A549 (cell line): ENCODE measurements around the gene HBQ1. TPM values are rescaled to one million over a fixed set of nuclear protein-coding genes. Genes with fewer than 3 reads are reported as not detected.

Source experiments
- ATAC-seq, 2 experiments: fragments of 200-7000 bp in 1 of 2; fragments of >200 bp in 1 of 2; cut with Nextera tagmentation in 1 of 2; cut with Tn5 transposase in 1 of 2; 3 replicates each; pipeline versions ENCODE4 v1.8.0 to v1.9.1; 2018 to 2020; ENCODE audit warnings: mild to moderate bottlenecking in 1 of 2, moderate library complexity in 1 of 2
- CTCF ChIA-PET: fragments of 300-600 bp; sonication (Branson Sonifier 250); formaldehyde crosslinking; extraction: SDS; loops from one replicate; lab custom pipeline; 2021; ENCODE audit warnings: antibody characterized with exemption, inconsistent platforms; lab: Yijun Ruan, JAX
- POLR2A ChIA-PET: fragments of 350-600 bp; formaldehyde crosslinking; extraction: SDS; loops from one replicate; lab custom pipeline; 2021; ENCODE audit warnings: antibody characterized with exemption, inconsistent platforms; lab: Yijun Ruan, JAX
- DNase-seq, 2 experiments: peaks; one replicate each; pipeline versions ENCODE4 v3.0.0 to v3.0.0-alpha.2; 2011 to 2016; ENCODE audit warnings: low read depth in 1 of 2, low spot score in 1 of 2
- FAIRE-seq: peaks from 2 replicates; lab custom pipeline; 2011; peaks lifted over from hg19 to GRCh38; lab: Jason Lieb, UNC
- H3K27ac ChIP-seq, 2 experiments: fragments of >200 bp; sonication (Bioruptor Twin); formaldehyde crosslinking; 3 replicates each; pipeline ENCODE4 v1.5.1; 2016 to 2017
- H3K4me1 ChIP-seq: fragments of >200 bp; sonication (Bioruptor Twin); formaldehyde crosslinking; 3 replicates; pipeline ENCODE4 v1.6.1; 2016
- H3K4me2 ChIP-seq: fragments of >200 bp; sonication (Bioruptor Twin); formaldehyde crosslinking; 3 replicates; pipeline ENCODE4 v1.6.1; 2016
- H3K4me3 ChIP-seq: fragments of >200 bp; sonication (Bioruptor Twin); formaldehyde crosslinking; 3 replicates; pipeline ENCODE4 v1.5.1; 2016
- H3K9me3 ChIP-seq: fragments of >200 bp; sonication (Bioruptor Twin); formaldehyde crosslinking; 3 replicates; pipeline ENCODE4 v1.6.1; 2016
- CBX8 ChIP-seq: fragments of 200-600 bp; sonication (generic); IDR thresholded peaks from 2 replicates; pipeline ENCODE4 v1.6.1; 2016
- CHD4 ChIP-seq: fragments of 200-600 bp; sonication (generic); IDR thresholded peaks from 2 replicates; pipeline ENCODE4 v1.6.1; 2016; ENCODE audit warnings: antibody characterized with exemption, mild to moderate bottlenecking, borderline replicate concordance
- EHMT2 ChIP-seq: fragments of 200-600 bp; sonication (generic); IDR thresholded peaks from 2 replicates; pipeline ENCODE4 v1.6.1; 2016; ENCODE audit warnings: antibody characterized with exemption, low read depth, mild to moderate bottlenecking, moderate library complexity
- ESRRA ChIP-seq: fragments of 150-350 bp; IDR thresholded peaks from 2 replicates; pipeline ENCODE4 v1.6.1; 2014; ENCODE audit warnings: mild to moderate bottlenecking, low read length, borderline replicate concordance
- FOSB ChIP-seq: fragments of 250-450 bp; sonication (Bioruptor Pico); IDR thresholded peaks from 2 replicates; pipeline ENCODE4 v1.5.0; 2020; ENCODE audit warnings: mild to moderate bottlenecking, moderate library complexity
- HDAC2 ChIP-seq: fragments of 200-600 bp; sonication (generic); IDR thresholded peaks from 2 replicates; pipeline ENCODE4 v1.6.1; 2016
- HOXA7 ChIP-seq: fragments of 250-450 bp; sonication (Bioruptor Pico); IDR thresholded peaks from 2 replicates; pipeline ENCODE4 v1.5.0; 2020; ENCODE audit warnings: mild to moderate bottlenecking, moderate library complexity
- KDM5A ChIP-seq: fragments of 200-600 bp; sonication (generic); IDR thresholded peaks from 2 replicates; pipeline ENCODE4 v1.6.1; 2016; ENCODE audit warnings: antibody characterized with exemption, mild to moderate bottlenecking
- MAZ ChIP-seq: fragments of 150-350 bp; IDR thresholded peaks from 2 replicates; pipeline ENCODE4 v1.6.1; 2014; ENCODE audit warnings: antibody characterized with exemption, low read depth, low read length, borderline replicate concordance
- NFE2L2 ChIP-seq: fragments of 150-350 bp; conservative IDR thresholded peaks from 2 replicates; pipeline ENCODE4 v1.6.1; 2014; ENCODE audit warnings: low read length
- RAD21 ChIP-seq, 2 experiments: fragments of >200 bp in 1 of 2; sonication (Bioruptor Twin) in 1 of 2; formaldehyde crosslinking in 1 of 2; IDR thresholded peaks in 1 of 2; conservative IDR thresholded peaks in 1 of 2; 2 replicates in 1 of 2; 3 replicates in 1 of 2; pipeline ENCODE4 v1.6.1; 2012 to 2018; ENCODE audit warnings: inconsistent platforms in 1 of 2
- RARB ChIP-seq: fragments of 250-450 bp; sonication (Bioruptor Pico); IDR thresholded peaks from 2 replicates; pipeline ENCODE4 v1.8.0; 2021; ENCODE audit warnings: mild to moderate bottlenecking, moderate library complexity
- SMC3 ChIP-seq: fragments of >200 bp; sonication (Bioruptor Twin); formaldehyde crosslinking; IDR thresholded peaks from 3 replicates; pipeline ENCODE4 v1.6.1; 2018; ENCODE audit warnings: inconsistent platforms
- SREBF2 ChIP-seq: fragments of 450-650 bp; IDR thresholded peaks from 2 replicates; pipeline ENCODE4 v1.6.1; 2014; ENCODE audit warnings: mild to moderate bottlenecking, moderate library complexity
- TFCP2L1 ChIP-seq: fragments of 250-450 bp; sonication (Bioruptor Pico); IDR thresholded peaks from 2 replicates; pipeline ENCODE4 v1.5.0; 2021; ENCODE audit warnings: mild to moderate bottlenecking
- ZC3H11A ChIP-seq: fragments of 450-650 bp; IDR thresholded peaks from 2 replicates; pipeline ENCODE4 v1.6.1; 2014; ENCODE audit warnings: antibody characterized with exemption, mild to moderate bottlenecking
- ZNF302 ChIP-seq: fragments of 250-450 bp; sonication (Bioruptor Pico); IDR thresholded peaks from 2 replicates; pipeline ENCODE4 v1.9.0; 2021; ENCODE audit warnings: inconsistent platforms, mild to moderate bottlenecking, moderate library complexity
- WGBS: methylation state at CpG from one replicate; pipeline ENCODE4 v1.1.6; 2017; ENCODE audit errors: missing lambda C conversion rate; 5-methylcytosine and 5-hydroxymethylcytosine counted together
- polyA minus RNA-seq: library from RNA; depleted of rRNA, polyadenylated mRNA; stranded (reverse); fragments of >200 nt; gene quantifications from 2 replicates; pipeline ENCODE4 v1.2.3, GENCODE V29; 2011; rRNA and poly(A)+ RNA removed
- polyA plus RNA-seq, 4 experiments: library from polyadenylated mRNA; depleted of rRNA in 3 of 4; stranded (reverse); fragments of >200 nt; fragmentation: RNase III in 1 of 4; extraction: RNeasy Plus Mini Kit Qiagen cat#74134 plus additional on column Dnase treatment in 1 of 4; gene quantifications; 2 replicates in 3 of 4; 3 replicates in 1 of 4; pipeline ENCODE4 v1.2.3, GENCODE V29; 2011 to 2017
- TF ChIP-seq, protein P1 (sequence below): fragments of >200 bp; sonication (Bioruptor Twin); formaldehyde crosslinking; IDR thresholded peaks from 3 replicates; pipeline ENCODE4 v1.5.1; 2016
- TF ChIP-seq, protein P2 (sequence below): fragments of 250-450 bp; sonication (Bioruptor Pico); IDR thresholded peaks from 2 replicates; pipeline ENCODE4 v1.5.0; 2021; ENCODE audit warnings: mild to moderate bottlenecking, moderate library complexity, borderline replicate concordance
- TF ChIP-seq, protein P3 (sequence below): fragments of >200 bp; sonication (Bioruptor Twin); formaldehyde crosslinking; IDR thresholded peaks from 3 replicates; pipeline ENCODE4 v1.6.1; 2016
- TF ChIP-seq, protein P4 (sequence below): fragments of 200-600 bp; sonication (generic); IDR thresholded peaks from 2 replicates; pipeline ENCODE4 v1.6.1; 2016; ENCODE audit warnings: antibody characterized with exemption, mild to moderate bottlenecking, moderate library complexity

The HBQ1 gene
- polyA plus RNA-seq (2011; rRNA removed) (2.0 and 2.3 TPM in 2 replicates), polyA plus RNA-seq (2017; fragmentation: RNase III; extraction: RNeasy Plus Mini Kit Qiagen cat#74134 plus additional on column Dnase treatment) (2.8 to 4.7 TPM (median 3.2 TPM) in 3 replicates), polyA minus RNA-seq (not detected in 2 replicates)
- polyA plus RNA-seq (2012; cell fraction: cytosol; rRNA removed), result 13.0 and 19.4 TPM in 2 replicates
- polyA plus RNA-seq (2012; cell fraction: nucleus; rRNA removed), result 13.2 and 19.5 TPM in 2 replicates

DNA sequence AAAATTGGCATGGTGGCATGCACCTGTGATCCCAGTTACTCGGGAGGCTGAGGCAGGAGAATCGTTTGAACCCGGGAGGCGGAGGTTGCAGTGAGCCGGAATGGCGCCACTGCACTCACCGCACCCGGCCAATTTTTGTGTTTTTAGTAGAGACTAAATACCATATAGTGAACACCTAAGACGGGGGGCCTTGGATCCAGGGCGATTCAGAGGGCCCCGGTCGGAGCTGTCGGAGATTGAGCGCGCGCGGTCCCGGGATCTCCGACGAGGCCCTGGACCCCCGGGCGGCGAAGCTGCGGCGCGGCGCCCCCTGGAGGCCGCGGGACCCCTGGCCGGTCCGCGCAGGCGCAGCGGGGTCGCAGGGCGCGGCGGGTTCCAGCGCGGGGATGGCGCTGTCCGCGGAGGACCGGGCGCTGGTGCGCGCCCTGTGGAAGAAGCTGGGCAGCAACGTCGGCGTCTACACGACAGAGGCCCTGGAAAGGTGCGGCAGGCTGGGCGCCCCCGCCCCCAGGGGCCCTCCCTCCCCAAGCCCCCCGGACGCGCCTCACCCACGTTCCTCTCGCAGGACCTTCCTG, at the start of gene HBQ1:
Gene HBQ1 (plus strand): TSS at position 359 of the 575 bp plus-strand sequence. CDS start 28 bp downstream, at position 387.
- Histone ChIP-seq H3K4me1 (peaks cover 9% of the 10 kb centered on the region; the same call in 1 of the 3 replicates), H3K4me3 (peak within 1 kb of the TSS; percentile 48), H3K4me2 (peak within 1 kb of the TSS; percentile 100), H3K27ac (peak within 1 kb of the TSS; percentile 56 to 82; a peak in 5 of 6 replicates), H3K9me3 (no peaks in the 10 kb centered on the region)
- TF ChIP-seq CBX8, result no peak
- TF ChIP-seq SMC3, result peak; percentile 59
- TF ChIP-seq CHD4, result no peak
- TF ChIP-seq FOSB (CRISPR knock-in tag), result no peak
- TF ChIP-seq, protein P1, sequence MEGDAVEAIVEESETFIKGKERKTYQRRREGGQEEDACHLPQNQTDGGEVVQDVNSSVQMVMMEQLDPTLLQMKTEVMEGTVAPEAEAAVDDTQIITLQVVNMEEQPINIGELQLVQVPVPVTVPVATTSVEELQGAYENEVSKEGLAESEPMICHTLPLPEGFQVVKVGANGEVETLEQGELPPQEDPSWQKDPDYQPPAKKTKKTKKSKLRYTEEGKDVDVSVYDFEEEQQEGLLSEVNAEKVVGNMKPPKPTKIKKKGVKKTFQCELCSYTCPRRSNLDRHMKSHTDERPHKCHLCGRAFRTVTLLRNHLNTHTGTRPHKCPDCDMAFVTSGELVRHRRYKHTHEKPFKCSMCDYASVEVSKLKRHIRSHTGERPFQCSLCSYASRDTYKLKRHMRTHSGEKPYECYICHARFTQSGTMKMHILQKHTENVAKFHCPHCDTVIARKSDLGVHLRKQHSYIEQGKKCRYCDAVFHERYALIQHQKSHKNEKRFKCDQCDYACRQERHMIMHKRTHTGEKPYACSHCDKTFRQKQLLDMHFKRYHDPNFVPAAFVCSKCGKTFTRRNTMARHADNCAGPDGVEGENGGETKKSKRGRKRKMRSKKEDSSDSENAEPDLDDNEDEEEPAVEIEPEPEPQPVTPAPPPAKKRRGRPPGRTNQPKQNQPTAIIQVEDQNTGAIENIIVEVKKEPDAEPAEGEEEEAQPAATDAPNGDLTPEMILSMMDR, result peak; percentile 85
- TF ChIP-seq RAD21 (conservative IDR thresholded peaks at IDR 0.05 in 1 of 2, IDR thresholded peaks at IDR 0.05 in 1 of 2), result peak; percentile 31 to 49; a peak in 2 of 5 replicates
- FAIRE-seq (no peak), ATAC-seq (peak; percentile 37 to 64), DNase-seq (peak; percentile 51 to 73)
- ChIA-PET POLR2A (interaction anchor here (1.0 to 1.6 kb wide), 2 partner anchors 73 to 114 kb away, joined by 4 to 7 read pairs; no protein-coding TSS in a partner anchor), CTCF (interaction anchor here (0.6 to 5.8 kb wide), 49 partner anchors 11 to 191 kb away, joined by 3 to 104 read pairs (median 4); partner anchors contain the start of genes FAM234A, HBM and RHBDF1)
- 14% methylated on average over 24 of the region's 59 CpGs for WGBS

DNA sequence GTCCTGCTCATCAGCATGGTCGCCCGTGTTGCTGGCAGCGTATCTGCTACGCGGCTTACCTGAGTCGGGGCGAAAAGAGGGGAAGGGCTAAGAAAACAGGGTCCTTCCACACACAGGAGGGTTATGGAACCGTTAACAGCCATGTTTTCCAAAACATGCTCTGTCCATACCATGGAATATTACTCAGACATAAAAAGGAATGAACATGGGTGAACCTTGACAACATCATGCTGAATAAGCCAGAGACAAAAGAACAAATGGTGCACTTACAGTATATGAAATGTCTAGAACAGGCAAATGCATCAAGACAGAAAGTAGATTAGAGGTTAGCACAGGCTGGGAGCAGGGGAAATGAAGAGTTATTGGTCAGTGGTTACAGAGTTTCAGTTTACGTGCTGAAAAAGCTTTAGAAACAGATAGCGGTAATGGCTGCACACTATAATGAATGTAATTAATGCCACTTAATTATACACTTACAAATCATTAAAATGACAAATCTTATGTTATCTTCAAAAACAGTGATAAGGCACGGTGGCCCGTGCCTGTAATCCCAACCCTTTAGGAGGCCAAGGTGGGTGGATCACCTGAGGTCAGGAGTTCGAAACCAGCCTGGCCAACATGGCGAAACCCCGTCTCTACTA, 49.6 kb upstream of the HBQ1 start:
- Histone ChIP-seq H3K4me3 (no peak overlapping the region), H3K4me2 (no peak overlapping the region), H3K9me3 (no peaks in the 10 kb centered on the region)
- WGBS, result 94% methylated on average over 15 of the region's 15 CpGs
- POLR2A ChIA-PET, result no interaction called here
- ATAC-seq (no peak), FAIRE-seq (no peak), DNase-seq (no peak)
- no peak for TF ChIP-seq SREBF2
- TF ChIP-seq EHMT2, result no peak
- no peak for TF ChIP-seq MAZ
- no peak for TF ChIP-seq ESRRA
- TF ChIP-seq ZNF302 (CRISPR knock-in tag), result no peak
- no peak for TF ChIP-seq FOSB (CRISPR knock-in tag)
- TF ChIP-seq RARB, result no peak
- TF ChIP-seq, all 56 proteins: peak for 0
- Histone ChIP-seq H3K27ac (no peak overlapping the region), H3K4me1 (no peaks in the 10 kb centered on the region)
- CTCF ChIA-PET, result interaction anchor here (1.3 to 4.9 kb wide), 7 partner anchors 13 to 232 kb away, joined by 3 to 23 read pairs (median 16); partner anchors contain the start of gene HBQ1

DNA sequence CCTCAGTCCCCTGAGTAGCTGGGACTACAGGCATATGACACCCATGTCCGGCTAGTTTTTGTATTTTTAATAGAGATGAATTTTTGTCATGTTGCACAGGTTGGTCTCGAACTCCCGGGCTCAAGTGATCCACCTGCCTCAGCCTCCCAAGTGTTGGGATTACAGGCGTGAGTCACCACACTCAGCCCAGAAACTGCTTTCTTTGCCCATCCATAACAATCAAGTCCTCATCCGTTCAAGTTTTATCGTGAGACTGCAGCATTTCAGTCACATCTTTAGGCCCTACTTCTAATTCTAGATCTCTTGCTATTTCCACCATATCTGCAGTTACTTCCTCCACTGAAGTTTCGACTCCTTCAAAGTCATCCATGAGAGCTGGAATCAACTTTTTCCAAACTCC, 48.1 kb upstream of the HBQ1 start:
- ATAC-seq (no peak), DNase-seq (no peak), FAIRE-seq (no peak)
- Histone ChIP-seq H3K4me2 (no peak overlapping the region), H3K27ac (no peak overlapping the region), H3K4me3 (no peak overlapping the region), H3K4me1 (0 out of 3 replicates have a peak, but pooled peaks cover under 1% of the 10 kb centered on the region), H3K9me3 (no peaks in the 10 kb centered on the region)
- WGBS, result 92% methylated on average over 7 of the region's 7 CpGs
- ChIA-PET POLR2A (no interaction called here), CTCF (interaction anchor here (1.9 to 4.6 kb wide), 5 partner anchors 15 to 49 kb away, joined by 4 to 23 read pairs (median 16); partner anchors contain the start of gene HBQ1)
- no peak for TF ChIP-seq NFE2L2
- TF ChIP-seq KDM5A, result no peak
- TF ChIP-seq, protein P2, sequence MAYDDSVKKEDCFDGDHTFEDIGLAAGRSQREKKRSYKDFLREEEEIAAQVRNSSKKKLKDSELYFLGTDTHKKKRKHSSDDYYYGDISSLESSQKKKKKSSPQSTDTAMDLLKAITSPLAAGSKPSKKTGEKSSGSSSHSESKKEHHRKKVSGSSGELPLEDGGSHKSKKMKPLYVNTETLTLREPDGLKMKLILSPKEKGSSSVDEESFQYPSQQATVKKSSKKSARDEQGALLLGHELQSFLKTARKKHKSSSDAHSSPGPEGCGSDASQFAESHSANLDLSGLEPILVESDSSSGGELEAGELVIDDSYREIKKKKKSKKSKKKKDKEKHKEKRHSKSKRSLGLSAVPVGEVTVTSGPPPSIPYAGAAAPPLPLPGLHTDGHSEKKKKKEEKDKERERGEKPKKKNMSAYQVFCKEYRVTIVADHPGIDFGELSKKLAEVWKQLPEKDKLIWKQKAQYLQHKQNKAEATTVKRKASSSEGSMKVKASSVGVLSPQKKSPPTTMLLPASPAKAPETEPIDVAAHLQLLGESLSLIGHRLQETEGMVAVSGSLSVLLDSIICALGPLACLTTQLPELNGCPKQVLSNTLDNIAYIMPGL (CRISPR knock-in tag), result no peak
- TF ChIP-seq CBX8, result no peak
- TF ChIP-seq, protein P3, sequence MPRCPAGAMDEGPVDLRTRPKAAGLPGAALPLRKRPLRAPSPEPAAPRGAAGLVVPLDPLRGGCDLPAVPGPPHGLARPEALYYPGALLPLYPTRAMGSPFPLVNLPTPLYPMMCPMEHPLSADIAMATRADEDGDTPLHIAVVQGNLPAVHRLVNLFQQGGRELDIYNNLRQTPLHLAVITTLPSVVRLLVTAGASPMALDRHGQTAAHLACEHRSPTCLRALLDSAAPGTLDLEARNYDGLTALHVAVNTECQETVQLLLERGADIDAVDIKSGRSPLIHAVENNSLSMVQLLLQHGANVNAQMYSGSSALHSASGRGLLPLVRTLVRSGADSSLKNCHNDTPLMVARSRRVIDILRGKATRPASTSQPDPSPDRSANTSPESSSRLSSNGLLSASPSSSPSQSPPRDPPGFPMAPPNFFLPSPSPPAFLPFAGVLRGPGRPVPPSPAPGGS, result no peak
- no peak for TF ChIP-seq HOXA7
- no peak for TF ChIP-seq HDAC2
- no peak for TF ChIP-seq RARB
- no peak for TF ChIP-seq MAZ
- TF ChIP-seq ZC3H11A, result no peak
- no peak for TF ChIP-seq TFCP2L1 (CRISPR knock-in tag)
- no peak for TF ChIP-seq RAD21 (conservative IDR thresholded peaks at IDR 0.05 in 1 of 2, IDR thresholded peaks at IDR 0.05 in 1 of 2)
- TF ChIP-seq, protein P4, sequence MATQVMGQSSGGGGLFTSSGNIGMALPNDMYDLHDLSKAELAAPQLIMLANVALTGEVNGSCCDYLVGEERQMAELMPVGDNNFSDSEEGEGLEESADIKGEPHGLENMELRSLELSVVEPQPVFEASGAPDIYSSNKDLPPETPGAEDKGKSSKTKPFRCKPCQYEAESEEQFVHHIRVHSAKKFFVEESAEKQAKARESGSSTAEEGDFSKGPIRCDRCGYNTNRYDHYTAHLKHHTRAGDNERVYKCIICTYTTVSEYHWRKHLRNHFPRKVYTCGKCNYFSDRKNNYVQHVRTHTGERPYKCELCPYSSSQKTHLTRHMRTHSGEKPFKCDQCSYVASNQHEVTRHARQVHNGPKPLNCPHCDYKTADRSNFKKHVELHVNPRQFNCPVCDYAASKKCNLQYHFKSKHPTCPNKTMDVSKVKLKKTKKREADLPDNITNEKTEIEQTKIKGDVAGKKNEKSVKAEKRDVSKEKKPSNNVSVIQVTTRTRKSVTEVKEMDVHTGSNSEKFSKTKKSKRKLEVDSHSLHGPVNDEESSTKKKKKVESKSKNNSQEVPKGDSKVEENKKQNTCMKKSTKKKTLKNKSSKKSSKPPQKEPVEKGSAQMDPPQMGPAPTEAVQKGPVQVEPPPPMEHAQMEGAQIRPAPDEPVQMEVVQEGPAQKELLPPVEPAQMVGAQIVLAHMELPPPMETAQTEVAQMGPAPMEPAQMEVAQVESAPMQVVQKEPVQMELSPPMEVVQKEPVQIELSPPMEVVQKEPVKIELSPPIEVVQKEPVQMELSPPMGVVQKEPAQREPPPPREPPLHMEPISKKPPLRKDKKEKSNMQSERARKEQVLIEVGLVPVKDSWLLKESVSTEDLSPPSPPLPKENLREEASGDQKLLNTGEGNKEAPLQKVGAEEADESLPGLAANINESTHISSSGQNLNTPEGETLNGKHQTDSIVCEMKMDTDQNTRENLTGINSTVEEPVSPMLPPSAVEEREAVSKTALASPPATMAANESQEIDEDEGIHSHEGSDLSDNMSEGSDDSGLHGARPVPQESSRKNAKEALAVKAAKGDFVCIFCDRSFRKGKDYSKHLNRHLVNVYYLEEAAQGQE, result no peak
